ENCODE results near the gene LENG8.

Gene LENG8

DNA sequence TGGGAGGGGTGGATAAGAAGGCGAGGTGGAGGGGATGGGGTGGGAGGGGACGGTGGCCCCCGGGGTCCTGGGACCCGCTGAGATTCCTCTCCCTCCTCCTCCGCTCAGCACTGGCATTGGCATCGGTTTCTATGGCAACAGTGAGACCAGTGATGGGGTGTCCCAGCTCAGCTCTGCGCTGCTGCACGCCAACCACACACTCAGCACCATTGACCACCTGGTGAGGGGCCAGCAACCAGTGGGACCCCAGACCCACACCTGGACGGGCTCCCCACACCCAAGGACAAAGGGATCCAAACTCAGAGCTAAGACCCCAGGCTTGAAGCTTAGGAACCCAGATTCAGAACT, 27.9 kb upstream of the LENG8 start:
- H3K4me3 ChIP-seq (ENCODE audit: low read depth, low read length), result no peak overlapping the region
- H3K9me3 ChIP-seq (ENCODE audit: control insufficient read depth, insufficient read depth, low read depth, low read length), result no peaks in the 10 kb centered on the region
- H3K27ac ChIP-seq (ENCODE audit: extremely low read depth, low read depth, low read length), result no peak overlapping the region
- H3K36me3 ChIP-seq (ENCODE audit: control insufficient read depth in 2 of 2, insufficient read depth in 1 of 2, low read length in 2 of 2), result no peaks in the 10 kb centered on the region
- no peaks in the 10 kb centered on the region for H3K4me1 ChIP-seq (ENCODE audit: control insufficient read depth, insufficient read depth, low read length)
- ChIA-PET POLR2A (interaction anchor here (2.7 to 3.1 kb wide), 2 partner anchors 9 to 28 kb away, joined by 7 to 10 read pairs; partner anchors contain the start of gene LENG8), CTCF (interaction anchor here (0.7 to 1.2 kb wide), 4 partner anchors 10 to 57 kb away, joined by 3 to 4 read pairs (median 3); no protein-coding TSS in a partner anchor)
- TF ChIP-seq ZNF677 (tag by site-specific recombination; IDR thresholded peaks at IDR 0.05), result no peak
- no peak for TF ChIP-seq ZNF311 (tag by site-specific recombination; IDR thresholded peaks at IDR 0.05; ENCODE audit: borderline replicate concordance)
- TF ChIP-seq ZNF501 (tag by site-specific recombination; IDR thresholded peaks at IDR 0.05), result no peak

DNA sequence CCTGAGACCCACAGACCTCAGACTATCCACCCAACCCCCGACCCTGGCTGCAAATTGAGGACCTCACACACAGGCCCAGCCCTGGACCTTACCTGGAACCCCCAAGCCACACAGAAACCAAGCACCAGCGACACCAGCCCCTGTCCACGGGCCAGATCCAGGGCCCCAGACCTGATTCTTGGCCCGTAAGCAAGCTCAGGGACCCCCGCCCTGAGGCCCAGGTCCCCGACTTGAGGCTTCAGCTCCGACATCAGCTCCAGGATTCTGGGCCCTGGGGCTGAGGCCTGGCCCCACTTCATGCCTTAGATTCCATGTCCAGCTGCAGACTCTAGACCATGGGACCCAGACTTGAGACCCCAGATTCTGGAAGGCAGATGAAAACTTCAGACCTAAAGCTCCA, 27.5 kb upstream of the LENG8 start:
- ChIA-PET CTCF (interaction anchor here (0.7 to 1.6 kb wide), 6 partner anchors 9 to 57 kb away, joined by 3 to 5 read pairs (median 4); no protein-coding TSS in a partner anchor), POLR2A (interaction anchor here (0.6 to 3.1 kb wide), 3 partner anchors 9 to 221 kb away, joined by 3 to 10 read pairs (median 7); partner anchors contain the start of genes LENG8 and RPS9)
- TF ChIP-seq ZNF610 (tag by site-specific recombination; IDR thresholded peaks at IDR 0.05; ENCODE audit: borderline replicate concordance), result no peak
- no peak for TF ChIP-seq GLI4 (tag by site-specific recombination; IDR thresholded peaks at IDR 0.05)
- no peak for TF ChIP-seq MEIS1 (CRISPR knock-in tag; IDR thresholded peaks at IDR 0.05; ENCODE audit: borderline replicate concordance)
- no peak for TF ChIP-seq WT1 (tag by site-specific recombination; IDR thresholded peaks at IDR 0.05)
- TF ChIP-seq, protein P1, sequence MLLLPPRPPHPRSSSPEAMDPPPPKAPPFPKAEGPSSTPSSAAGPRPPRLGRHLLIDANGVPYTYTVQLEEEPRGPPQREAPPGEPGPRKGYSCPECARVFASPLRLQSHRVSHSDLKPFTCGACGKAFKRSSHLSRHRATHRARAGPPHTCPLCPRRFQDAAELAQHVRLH (tag by site-specific recombination; IDR thresholded peaks at IDR 0.05), result no peak
- TF ChIP-seq GLI2 (tag by site-specific recombination; IDR thresholded peaks at IDR 0.05; ENCODE audit: borderline replicate concordance, low read depth), result no peak
- no peak for TF ChIP-seq ZNF585B (tag by site-specific recombination; IDR thresholded peaks at IDR 0.05)
- TF ChIP-seq, protein P2, sequence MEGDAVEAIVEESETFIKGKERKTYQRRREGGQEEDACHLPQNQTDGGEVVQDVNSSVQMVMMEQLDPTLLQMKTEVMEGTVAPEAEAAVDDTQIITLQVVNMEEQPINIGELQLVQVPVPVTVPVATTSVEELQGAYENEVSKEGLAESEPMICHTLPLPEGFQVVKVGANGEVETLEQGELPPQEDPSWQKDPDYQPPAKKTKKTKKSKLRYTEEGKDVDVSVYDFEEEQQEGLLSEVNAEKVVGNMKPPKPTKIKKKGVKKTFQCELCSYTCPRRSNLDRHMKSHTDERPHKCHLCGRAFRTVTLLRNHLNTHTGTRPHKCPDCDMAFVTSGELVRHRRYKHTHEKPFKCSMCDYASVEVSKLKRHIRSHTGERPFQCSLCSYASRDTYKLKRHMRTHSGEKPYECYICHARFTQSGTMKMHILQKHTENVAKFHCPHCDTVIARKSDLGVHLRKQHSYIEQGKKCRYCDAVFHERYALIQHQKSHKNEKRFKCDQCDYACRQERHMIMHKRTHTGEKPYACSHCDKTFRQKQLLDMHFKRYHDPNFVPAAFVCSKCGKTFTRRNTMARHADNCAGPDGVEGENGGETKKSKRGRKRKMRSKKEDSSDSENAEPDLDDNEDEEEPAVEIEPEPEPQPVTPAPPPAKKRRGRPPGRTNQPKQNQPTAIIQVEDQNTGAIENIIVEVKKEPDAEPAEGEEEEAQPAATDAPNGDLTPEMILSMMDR (tag by site-specific recombination; IDR thresholded peaks at IDR 0.05), result no peak
- TF ChIP-seq ZNF416 (tag by site-specific recombination; IDR thresholded peaks at IDR 0.05), result no peak
- no peak for TF ChIP-seq ZNF433 (tag by site-specific recombination; IDR thresholded peaks at IDR 0.05; ENCODE audit: low read depth)
- no peak for TF ChIP-seq ZNF544 (tag by site-specific recombination; IDR thresholded peaks at IDR 0.05)
- TF ChIP-seq KLF8 (tag by site-specific recombination; IDR thresholded peaks at IDR 0.05), result no peak
- TF ChIP-seq ZNF701 (tag by site-specific recombination; IDR thresholded peaks at IDR 0.05), result no peak
- TF ChIP-seq ZXDB (tag by site-specific recombination; IDR thresholded peaks at IDR 0.05), result no peak
- TF ChIP-seq ZNF843 (tag by site-specific recombination; IDR thresholded peaks at IDR 0.05), result no peak
- TF ChIP-seq, protein P3, sequence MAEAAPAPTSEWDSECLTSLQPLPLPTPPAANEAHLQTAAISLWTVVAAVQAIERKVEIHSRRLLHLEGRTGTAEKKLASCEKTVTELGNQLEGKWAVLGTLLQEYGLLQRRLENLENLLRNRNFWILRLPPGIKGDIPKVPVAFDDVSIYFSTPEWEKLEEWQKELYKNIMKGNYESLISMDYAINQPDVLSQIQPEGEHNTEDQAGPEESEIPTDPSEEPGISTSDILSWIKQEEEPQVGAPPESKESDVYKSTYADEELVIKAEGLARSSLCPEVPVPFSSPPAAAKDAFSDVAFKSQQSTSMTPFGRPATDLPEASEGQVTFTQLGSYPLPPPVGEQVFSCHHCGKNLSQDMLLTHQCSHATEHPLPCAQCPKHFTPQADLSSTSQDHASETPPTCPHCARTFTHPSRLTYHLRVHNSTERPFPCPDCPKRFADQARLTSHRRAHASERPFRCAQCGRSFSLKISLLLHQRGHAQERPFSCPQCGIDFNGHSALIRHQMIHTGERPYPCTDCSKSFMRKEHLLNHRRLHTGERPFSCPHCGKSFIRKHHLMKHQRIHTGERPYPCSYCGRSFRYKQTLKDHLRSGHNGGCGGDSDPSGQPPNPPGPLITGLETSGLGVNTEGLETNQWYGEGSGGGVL (tag by site-specific recombination; IDR thresholded peaks at IDR 0.05), result no peak
- TF ChIP-seq ZNF549 (tag by site-specific recombination; IDR thresholded peaks at IDR 0.05), result no peak
- no peaks in the 10 kb centered on the region for H3K4me1 ChIP-seq (ENCODE audit: control insufficient read depth, insufficient read depth, low read length)
- no peak overlapping the region for H3K4me3 ChIP-seq (ENCODE audit: low read depth, low read length)
- H3K9me3 ChIP-seq (ENCODE audit: control insufficient read depth, insufficient read depth, low read depth, low read length), result no peaks in the 10 kb centered on the region
- no peak overlapping the region for H3K27ac ChIP-seq (ENCODE audit: extremely low read depth, low read depth, low read length)
- H3K36me3 ChIP-seq (ENCODE audit: control insufficient read depth in 2 of 2, insufficient read depth in 1 of 2, low read length in 2 of 2), result no peaks in the 10 kb centered on the region

Data from HEK293 (cell line).